GM12864 (cell line): ENCODE data around the gene TRABD2B.

Experiments
- DNase-seq: peaks from one replicate; pipeline ENCODE4 v3.0.0-alpha.2; 2011; ENCODE audit warnings: low read depth
- H3K4me3 ChIP-seq: 2 replicates; pipeline ENCODE4 v1.5.1; 2011; ENCODE audit warnings: mild to moderate bottlenecking, low read depth, low read length, control low read depth
- TF ChIP-seq, protein P1 (sequence below): IDR thresholded peaks from 2 replicates; pipeline ENCODE4 v1.5.1; 2011; ENCODE audit warnings: low read depth, mild to moderate bottlenecking, moderate library complexity, low read length, control low read depth, inconsistent platforms; ENCODE audit errors: missing control alignments

The TRABD2B gene

DNA sequence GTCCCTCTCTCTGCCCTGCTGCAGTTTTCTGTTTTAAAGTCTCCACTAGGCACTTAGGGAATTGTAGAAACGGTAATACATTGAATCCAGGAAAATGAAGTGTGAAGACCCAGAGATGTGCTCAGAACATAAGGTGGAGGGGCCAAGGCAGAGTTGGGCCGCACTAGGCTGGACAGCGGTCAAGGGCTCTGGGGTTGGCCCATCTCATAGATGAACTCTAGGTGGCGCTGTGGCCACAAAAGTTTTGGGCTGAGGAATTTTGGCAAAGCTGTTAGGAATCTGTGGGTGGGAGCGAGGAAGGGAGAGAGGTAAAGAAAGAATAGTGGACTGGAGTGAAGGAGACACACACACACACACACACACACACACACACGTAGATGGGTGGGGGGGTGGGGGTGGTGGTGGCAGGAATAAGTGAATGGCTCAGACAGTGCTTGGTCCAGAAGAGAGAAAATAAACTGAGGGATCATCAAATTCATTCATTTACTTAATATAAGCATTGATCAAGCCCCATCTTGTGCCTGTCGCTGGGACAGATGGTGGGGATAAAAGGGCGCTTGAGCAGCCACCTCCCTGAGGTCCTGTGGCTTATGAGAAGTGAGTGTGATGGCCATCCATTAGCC lies 258.5 kb downstream of the TRABD2B start:
- TF ChIP-seq, protein P1, sequence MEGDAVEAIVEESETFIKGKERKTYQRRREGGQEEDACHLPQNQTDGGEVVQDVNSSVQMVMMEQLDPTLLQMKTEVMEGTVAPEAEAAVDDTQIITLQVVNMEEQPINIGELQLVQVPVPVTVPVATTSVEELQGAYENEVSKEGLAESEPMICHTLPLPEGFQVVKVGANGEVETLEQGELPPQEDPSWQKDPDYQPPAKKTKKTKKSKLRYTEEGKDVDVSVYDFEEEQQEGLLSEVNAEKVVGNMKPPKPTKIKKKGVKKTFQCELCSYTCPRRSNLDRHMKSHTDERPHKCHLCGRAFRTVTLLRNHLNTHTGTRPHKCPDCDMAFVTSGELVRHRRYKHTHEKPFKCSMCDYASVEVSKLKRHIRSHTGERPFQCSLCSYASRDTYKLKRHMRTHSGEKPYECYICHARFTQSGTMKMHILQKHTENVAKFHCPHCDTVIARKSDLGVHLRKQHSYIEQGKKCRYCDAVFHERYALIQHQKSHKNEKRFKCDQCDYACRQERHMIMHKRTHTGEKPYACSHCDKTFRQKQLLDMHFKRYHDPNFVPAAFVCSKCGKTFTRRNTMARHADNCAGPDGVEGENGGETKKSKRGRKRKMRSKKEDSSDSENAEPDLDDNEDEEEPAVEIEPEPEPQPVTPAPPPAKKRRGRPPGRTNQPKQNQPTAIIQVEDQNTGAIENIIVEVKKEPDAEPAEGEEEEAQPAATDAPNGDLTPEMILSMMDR = peak; percentile 65
- H3K4me3 ChIP-seq = no peak overlapping the region
- DNase-seq = no peak

DNA sequence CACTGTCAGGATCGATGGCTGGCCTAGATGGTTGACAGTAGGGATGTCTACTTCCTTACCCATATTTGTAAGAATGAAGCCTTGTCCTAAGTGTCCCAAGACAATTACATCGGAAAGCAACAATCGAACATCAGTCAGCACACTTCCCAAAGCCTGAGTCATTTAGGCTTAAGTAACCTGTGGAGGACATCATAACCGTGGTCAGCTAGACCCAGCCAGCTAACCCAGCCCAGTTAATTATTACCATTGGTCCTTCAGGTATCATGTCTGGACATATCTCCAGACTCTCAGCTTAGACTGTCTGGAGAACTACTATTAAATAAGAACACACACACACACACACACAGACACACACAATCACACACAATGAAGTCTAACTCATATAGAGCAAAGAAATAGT lies 264.7 kb downstream of the TRABD2B start:
- H3K4me3 ChIP-seq = no peak overlapping the region
- DNase-seq = no peak
- TF ChIP-seq, protein P1 = no peak

DNA sequence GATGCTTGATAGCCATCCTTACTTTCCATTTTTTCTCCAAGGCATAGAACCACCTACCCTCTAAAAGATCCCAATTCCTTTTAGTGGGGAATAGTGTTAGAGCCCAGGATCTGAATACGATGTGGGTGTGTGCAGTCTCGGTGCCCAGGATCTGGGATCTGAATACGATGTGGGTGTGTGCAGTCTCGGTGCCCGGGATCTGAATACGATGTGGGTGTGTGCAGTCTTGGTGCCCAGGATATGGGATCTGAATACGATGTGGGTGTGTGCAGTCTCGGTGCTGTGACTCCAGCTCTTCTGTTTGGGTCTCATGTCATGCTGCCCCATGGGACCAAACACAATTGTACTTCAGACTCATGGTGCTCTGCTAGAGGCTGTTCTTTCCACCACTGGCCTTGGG lies 265.5 kb downstream of the TRABD2B start:
- no peak for DNase-seq
- no peak overlapping the region for H3K4me3 ChIP-seq
- TF ChIP-seq, protein P1 = no peak

DNA sequence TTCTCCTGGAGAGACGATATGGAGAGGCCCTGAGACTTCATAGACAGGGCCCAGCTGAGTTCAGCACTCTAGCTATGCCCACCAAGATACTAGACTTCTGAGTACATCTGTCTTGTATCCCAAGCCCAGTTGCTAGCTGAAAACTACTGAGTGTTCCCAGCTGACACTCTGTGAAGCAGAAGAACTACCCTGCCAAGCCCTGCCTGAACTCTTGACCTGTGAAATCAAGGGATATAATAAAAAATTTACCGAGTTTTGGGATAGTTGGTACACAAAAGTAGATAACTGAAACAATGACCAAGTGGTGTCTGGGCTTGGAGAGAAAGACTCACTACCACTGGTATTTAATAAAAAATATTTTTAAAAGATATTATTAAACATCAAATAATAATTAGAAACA lies 267.5 kb downstream of the TRABD2B start:
- TF ChIP-seq, protein P1 = no peak
- H3K4me3 ChIP-seq = no peak overlapping the region
- no peak for DNase-seq

DNA sequence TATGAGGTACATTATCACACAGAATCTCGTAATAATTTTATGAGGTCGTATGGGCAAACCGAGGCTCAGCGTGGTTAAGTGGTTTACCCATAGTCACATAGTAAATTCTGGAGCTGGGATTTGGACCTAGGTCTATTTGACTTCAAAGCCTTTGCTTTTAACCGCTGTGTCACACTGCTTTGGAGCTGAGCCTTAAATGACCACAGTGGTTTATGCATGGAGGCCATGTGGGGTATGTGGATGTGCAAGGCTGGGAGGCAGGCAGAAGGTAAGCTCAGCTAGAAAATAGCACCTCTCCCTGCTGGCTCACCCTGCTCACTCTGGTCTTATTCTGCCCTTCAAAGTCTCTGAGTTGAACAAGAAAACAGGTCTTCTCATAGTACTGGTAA lies 269.5 kb downstream of the TRABD2B start:
- DNase-seq = no peak
- H3K4me3 ChIP-seq = no peak overlapping the region
- TF ChIP-seq, protein P1 = no peak

DNA sequence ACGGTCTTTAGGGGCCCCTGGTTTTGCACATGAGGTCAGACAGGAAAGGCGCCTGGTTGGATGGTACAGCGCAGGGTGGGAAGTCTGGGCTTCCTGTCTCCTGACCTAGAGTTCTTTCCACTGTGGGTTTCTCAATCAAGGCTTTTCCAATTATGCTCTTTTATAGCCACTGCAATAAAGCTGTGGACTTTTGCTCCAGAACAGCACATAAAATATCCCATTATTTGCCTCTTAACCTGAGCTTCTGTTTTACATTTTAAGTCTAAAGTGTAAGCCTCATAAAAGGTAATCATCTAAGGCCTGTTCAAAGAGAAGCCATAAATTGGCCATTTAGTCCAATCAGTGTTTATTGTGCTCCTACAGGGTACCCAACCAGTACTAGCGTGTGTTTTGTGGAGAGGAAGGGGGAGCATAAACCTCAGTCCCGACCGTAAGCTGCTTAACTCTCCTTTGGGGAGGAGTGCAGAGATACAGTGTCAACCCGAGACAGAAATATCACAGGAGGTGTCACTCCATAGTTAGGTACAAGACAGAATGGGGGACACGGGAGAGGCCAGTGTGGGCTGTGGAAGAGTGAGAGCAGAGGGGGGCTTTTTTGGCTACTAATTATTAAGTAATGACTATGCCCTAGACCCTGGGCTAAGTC lies 270.0 kb downstream of the TRABD2B start:
- TF ChIP-seq, protein P1 = no peak
- no peak for DNase-seq
- H3K4me3 ChIP-seq = no peak overlapping the region
